Smooth muscle cell (in vitro differentiated cells): ENCODE results near the gene AEBP1. TPM values are rescaled to one million over a fixed set of nuclear protein-coding genes. Genes with fewer than 3 reads are reported as not detected.

Experiments used
- DNase-seq: peaks from one replicate; lab custom pipeline; 2025; ENCODE audit not compliant: unreplicated experiment; lab: John Stamatoyannopoulos, UW
- H2AFZ ChIP-seq: fragments of 200-600 bp; sonication (generic); 2 replicates; pipeline ENCODE4 v1.6.0; 2016; ENCODE audit warnings: antibody characterized with exemption, low read depth, mild to moderate bottlenecking
- H3F3A ChIP-seq: fragments of 200-600 bp; sonication (generic); 2 replicates; pipeline ENCODE4 v1.6.0; 2017; ENCODE audit warnings: antibody characterized with exemption, low read depth
- H3K27ac ChIP-seq: fragments of 200-600 bp; sonication (generic); 2 replicates; pipeline ENCODE4 v1.5.1; 2016; ENCODE audit warnings: low read depth, mild to moderate bottlenecking
- H3K27me3 ChIP-seq: fragments of 200-600 bp; sonication (generic); 2 replicates; pipeline ENCODE4 v1.6.1; 2016; ENCODE audit warnings: low read depth, mild to moderate bottlenecking
- H3K36me3 ChIP-seq: fragments of 200-600 bp; sonication (generic); 2 replicates; pipeline ENCODE4 v1.5.1; 2016; ENCODE audit warnings: low read depth
- H3K4me1 ChIP-seq: fragments of 200-600 bp; sonication (generic); 2 replicates; pipeline ENCODE4 v1.5.1; 2016; ENCODE audit warnings: low read depth
- H3K4me2 ChIP-seq: fragments of 200-600 bp; sonication (generic); 2 replicates; pipeline ENCODE4 v1.6.0; 2016; ENCODE audit warnings: mild to moderate bottlenecking
- H3K4me3 ChIP-seq: fragments of 200-600 bp; sonication (generic); 2 replicates; pipeline ENCODE4 v1.5.1; 2016; ENCODE audit warnings: mild to moderate bottlenecking
- H3K79me2 ChIP-seq: fragments of 200-600 bp; sonication (generic); 2 replicates; pipeline ENCODE4 v1.6.0; 2016; ENCODE audit warnings: low read depth, mild to moderate bottlenecking
- H3K9ac ChIP-seq: fragments of 200-600 bp; sonication (generic); 2 replicates; pipeline ENCODE4 v1.6.0; 2016; ENCODE audit warnings: low read depth
- H3K9me3 ChIP-seq: fragments of 200-600 bp; sonication (generic); replicated peaks from 2 replicates; pipeline ENCODE4 v1.5.1; 2016; ENCODE audit warnings: low read depth
- H4K20me1 ChIP-seq: fragments of 200-600 bp; sonication (generic); 2 replicates; pipeline ENCODE4 v1.6.0; 2016; ENCODE audit warnings: low read depth
- CTCF ChIP-seq: fragments of 200-600 bp; sonication (generic); IDR thresholded peaks from 2 replicates; pipeline ENCODE4 v1.5.1; 2017; ENCODE audit warnings: borderline replicate concordance, mild to moderate bottlenecking, antibody characterized with exemption; ENCODE audit not compliant: insufficient read depth, poor library complexity, severe bottlenecking
- WGBS: methylation state at CpG from one replicate; pipeline ENCODE4 v1.1.7; 2016; ENCODE audit warnings: low lambda C conversion rate; 5-methylcytosine and 5-hydroxymethylcytosine counted together
- polyA plus RNA-seq: library from polyadenylated mRNA; unstranded; fragments of >200 nt; fragmentation: Nextera tagmentation; extraction: Ambion mirVana; gene quantifications from 2 replicates; pipeline ENCODE4 v1.2.1, GENCODE V29; 2016
- total RNA-seq: library from RNA; depleted of rRNA; stranded (reverse); fragments of >200 nt; gene quantifications from 2 replicates; pipeline ENCODE4 v1.2.3, GENCODE V29; 2014

The AEBP1 gene
- total and polyA plus RNA-seq, 2 experiments from 2014 or later, result 39.7 to 163 TPM

GRCh38 chr7:44105832-44106231 is 1.7 kb downstream of the AEBP1 start:
- no peaks in the 10 kb centered on the region for H3K36me3 ChIP-seq
- no peak for DNase-seq
- H3K4me2 ChIP-seq, result peak overlapping the region; percentile 94
- peaks cover 17% of the 10 kb centered on the region for H3F3A ChIP-seq
- peaks cover 18% of the 10 kb centered on the region for H4K20me1 ChIP-seq
- H3K27ac ChIP-seq, result peak overlapping the region; percentile 78
- H3K27me3 ChIP-seq, result no peaks in the 10 kb centered on the region
- TF ChIP-seq CTCF, result no peak
- no peak overlapping the region for H2AFZ ChIP-seq
- H3K4me3 ChIP-seq, result peak overlapping the region; percentile 84
- no peaks in the 10 kb centered on the region for H3K4me1 ChIP-seq
- peaks cover 23% of the 10 kb centered on the region for H3K79me2 ChIP-seq
- H3K9ac ChIP-seq, result peak overlapping the region; percentile 32
- 100% methylated on average over 2 of the region's 2 CpGs for WGBS
- H3K9me3 ChIP-seq, result no peaks in the 10 kb centered on the region

GRCh38 chr7:44106311-44107065 is 2.3 kb downstream of the AEBP1 start:
- Histone ChIP-seq H3K27me3 (no peaks in the 10 kb centered on the region), H3K9ac (no peak overlapping the region), H3K27ac (no peak overlapping the region), H3K9me3 (no peaks in the 10 kb centered on the region), H4K20me1 (peaks cover 18% of the 10 kb centered on the region), H3F3A (peaks cover 17% of the 10 kb centered on the region), H3K79me2 (peaks cover 23% of the 10 kb centered on the region), H3K36me3 (no peaks in the 10 kb centered on the region), H3K4me3 (peak overlapping the region; percentile 84), H2AFZ (no peak overlapping the region), H3K4me1 (no peaks in the 10 kb centered on the region), H3K4me2 (peak overlapping the region; percentile 94)
- no peak for TF ChIP-seq CTCF
- 96% methylated on average over 10 of the region's 10 CpGs for WGBS
- DNase-seq, result no peak

- H3K4me2 ChIP-seq, result no peak overlapping the region
- no peak overlapping the region for H3K4me3 ChIP-seq
- peaks cover 23% of the 10 kb centered on the region for H3K79me2 ChIP-seq
- no peak overlapping the region for H3K27ac ChIP-seq
- no peak overlapping the region for H3K9ac ChIP-seq
- DNase-seq, result no peak
- no peaks in the 10 kb centered on the region for H3K9me3 ChIP-seq
- 92% methylated on average over 18 of the region's 18 CpGs for WGBS
- H3K4me1 ChIP-seq, result no peaks in the 10 kb centered on the region
- H3F3A ChIP-seq, result peaks cover 11% of the 10 kb centered on the region
- no peak for TF ChIP-seq CTCF
- H2AFZ ChIP-seq, result no peak overlapping the region
- no peaks in the 10 kb centered on the region for H3K27me3 ChIP-seq
- H3K36me3 ChIP-seq, result no peaks in the 10 kb centered on the region
- H4K20me1 ChIP-seq, result peaks cover 18% of the 10 kb centered on the region
Measured at GRCh38 chr7:44107116-44107960, 3.2 kb downstream of the AEBP1 start.
